ENCODE results near the gene FLOT2. TPM values are rescaled to one million over a fixed set of nuclear protein-coding genes. Genes with fewer than 3 reads are reported as not detected.
"Not testable (repeated sequence)": the region's sequence is repeated elsewhere in the genome, so short reads cannot be mapped to it uniquely, and the experiment has no call there.

FLOT2 gene
- 10 to 100 TPM; 60.5 to 89.2 (median 72.7) TPM for polyA plus RNA-seq (ENCODE audit: insufficient read depth in 1 of 5, insufficient read length in 5 of 5, low replicate concordance in 1 of 5)
- long read RNA-seq, donor 1, transcript FLOT2-202 (11 exons, 2,618 nt), result major isoform, 37 of 40 reads
- long read RNA-seq, donor 1, partial matches to known transcripts, result 0 of 40 reads
- long read RNA-seq, donor 1, other reads (novel, unspliced or antisense), result 0 of 40 reads
- long read RNA-seq, donor 2, transcript FLOT2-202 (11 exons, 2,618 nt), result major isoform, 5 of 5 reads
- long read RNA-seq, donor 2, partial matches to known transcripts, result 0 of 5 reads
- long read RNA-seq, donor 2, other reads (novel, unspliced or antisense), result 0 of 5 reads
- long read RNA-seq, donor 3, transcript FLOT2-202 (11 exons, 2,618 nt), result major isoform, 13 of 24 reads
- long read RNA-seq, donor 3, partial matches to known transcripts, result 10 of 24 reads
- long read RNA-seq, donor 3, other reads (novel, unspliced or antisense), result 0 of 24 reads
- long read RNA-seq, donor 4, transcript FLOT2-202 (11 exons, 2,618 nt), result major isoform, 7 of 8 reads
- long read RNA-seq, donor 4, partial matches to known transcripts, result 0 of 8 reads
- long read RNA-seq, donor 4, other reads (novel, unspliced or antisense), result 0 of 8 reads
- long read RNA-seq, donor 5, transcript FLOT2-202 (11 exons, 2,618 nt), result major isoform, 15 of 17 reads
- long read RNA-seq, donor 5, partial matches to known transcripts, result 0 of 17 reads
- long read RNA-seq, donor 5, other reads (novel, unspliced or antisense), result 0 of 17 reads
- long read RNA-seq, donor 6, transcript FLOT2-202 (11 exons, 2,618 nt), result major isoform, 19 of 22 reads
- long read RNA-seq, donor 6, partial matches to known transcripts, result 0 of 22 reads
- long read RNA-seq, donor 6, other reads (novel, unspliced or antisense), result 0 of 22 reads
- long read RNA-seq, donor 7, transcript FLOT2-202 (11 exons, 2,618 nt), result major isoform, 26 of 30 reads
- long read RNA-seq, donor 7, partial matches to known transcripts, result 0 of 30 reads
- long read RNA-seq, donor 7, other reads (novel, unspliced or antisense), result 0 of 30 reads
- long read RNA-seq, donor 8, transcript FLOT2-202 (11 exons, 2,618 nt), result major isoform, 10 of 11 reads
- long read RNA-seq, donor 8, partial matches to known transcripts, result 0 of 11 reads
- long read RNA-seq, donor 8, other reads (novel, unspliced or antisense), result 0 of 11 reads

GRCh38 chr17:28896884-28897768, at the start of gene FLOT2:
FLOT2 (minus strand) TSS chr17:28897733; CDS start chr17:28897574, 159 bp downstream.
- peak; percentile 30 to 42 for DNase-seq

GRCh38 chr17:28946239-28946638, 48.7 kb upstream of the FLOT2 start:
- no peak for DNase-seq

- DNase-seq, result no peak
Observed at GRCh38 chr17:28944862-28945741, 47.6 kb upstream of the FLOT2 start.

- no peak for DNase-seq
Observed at GRCh38 chr17:28944343-28944742, 46.8 kb upstream of the FLOT2 start.

- DNase-seq, result no peak
Observed at GRCh38 chr17:28942925-28943324, 45.4 kb upstream of the FLOT2 start.

- no peak for DNase-seq
Observed at GRCh38 chr17:28941251-28941650, 43.7 kb upstream of the FLOT2 start.

- no peak for DNase-seq
Observed at GRCh38 chr17:28940675-28941074, 43.1 kb upstream of the FLOT2 start.

GRCh38 chr17:28940142-28940541, 42.6 kb upstream of the FLOT2 start:
- DNase-seq, result no peak

GRCh38 chr17:28938552-28938951, 41.0 kb upstream of the FLOT2 start:
- DNase-seq, result no peak

GRCh38 chr17:28937044-28937729, 39.7 kb upstream of the FLOT2 start:
- DNase-seq, result peak; percentile 52 to 68

GRCh38 chr17:28935744-28936460, 38.4 kb upstream of the FLOT2 start:
- DNase-seq, result no peak

- DNase-seq, result not testable (repeated sequence)
Observed at GRCh38 chr17:28934508-28934907, 37.0 kb upstream of the FLOT2 start.

GRCh38 chr17:28929787-28930186, 32.3 kb upstream of the FLOT2 start:
- DNase-seq, result no peak

- DNase-seq, result no peak
Observed at GRCh38 chr17:28928061-28928460, 30.5 kb upstream of the FLOT2 start.

GRCh38 chr17:28926786-28927185, 29.3 kb upstream of the FLOT2 start:
- no peak for DNase-seq

- DNase-seq, result no peak
Observed at GRCh38 chr17:28926366-28926765, 28.8 kb upstream of the FLOT2 start.

- no peak for DNase-seq
Observed at GRCh38 chr17:28925912-28926365, 28.4 kb upstream of the FLOT2 start.

GRCh38 chr17:28920201-28920600, 22.7 kb upstream of the FLOT2 start:
- DNase-seq, result peak; percentile 38 to 52

- no peak for DNase-seq
Observed at GRCh38 chr17:28918295-28918694, 20.8 kb upstream of the FLOT2 start.

Data from right lung (tissue), 10 donors.